AG09319 (cell line): ENCODE results near the gene DUSP6.
A peak's percentile ranks its signal among the peaks of the same experiment; 100 is the strongest.

ENCODE experiments used
- DNase-seq: peaks from one replicate; pipeline ENCODE4 v3.0.0-alpha.2; 2010; ENCODE audit warnings: low read depth; ENCODE audit errors: extremely low read depth
- TF ChIP-seq, protein P1 (sequence below): IDR thresholded peaks from 2 replicates; pipeline ENCODE4 v1.5.1; 2011; ENCODE audit warnings: low read depth, mild to moderate bottlenecking, inconsistent platforms, low read length, moderate library complexity

The DUSP6 gene

DNA sequence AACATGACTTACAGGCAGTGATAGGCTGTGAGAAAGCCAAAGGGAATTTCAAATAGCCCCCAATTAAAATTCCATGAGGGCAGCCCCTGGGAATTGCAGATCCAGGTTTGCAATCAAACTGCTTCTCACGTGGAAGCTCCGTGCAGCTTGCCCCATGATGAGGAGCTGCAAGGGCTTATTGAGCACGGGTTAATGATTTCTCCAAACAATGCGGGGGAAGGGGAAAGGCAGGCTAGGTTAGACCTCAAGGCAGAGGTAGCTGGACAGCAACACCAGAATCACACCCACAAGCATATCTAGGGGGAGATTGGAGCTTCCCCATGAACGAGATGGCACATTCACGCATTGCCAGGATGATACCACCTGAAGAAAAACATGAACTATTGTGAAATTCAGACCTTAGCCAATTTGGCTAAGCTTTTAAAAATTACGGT, 5.0 kb upstream of the DUSP6 start:
- TF ChIP-seq, protein P1, sequence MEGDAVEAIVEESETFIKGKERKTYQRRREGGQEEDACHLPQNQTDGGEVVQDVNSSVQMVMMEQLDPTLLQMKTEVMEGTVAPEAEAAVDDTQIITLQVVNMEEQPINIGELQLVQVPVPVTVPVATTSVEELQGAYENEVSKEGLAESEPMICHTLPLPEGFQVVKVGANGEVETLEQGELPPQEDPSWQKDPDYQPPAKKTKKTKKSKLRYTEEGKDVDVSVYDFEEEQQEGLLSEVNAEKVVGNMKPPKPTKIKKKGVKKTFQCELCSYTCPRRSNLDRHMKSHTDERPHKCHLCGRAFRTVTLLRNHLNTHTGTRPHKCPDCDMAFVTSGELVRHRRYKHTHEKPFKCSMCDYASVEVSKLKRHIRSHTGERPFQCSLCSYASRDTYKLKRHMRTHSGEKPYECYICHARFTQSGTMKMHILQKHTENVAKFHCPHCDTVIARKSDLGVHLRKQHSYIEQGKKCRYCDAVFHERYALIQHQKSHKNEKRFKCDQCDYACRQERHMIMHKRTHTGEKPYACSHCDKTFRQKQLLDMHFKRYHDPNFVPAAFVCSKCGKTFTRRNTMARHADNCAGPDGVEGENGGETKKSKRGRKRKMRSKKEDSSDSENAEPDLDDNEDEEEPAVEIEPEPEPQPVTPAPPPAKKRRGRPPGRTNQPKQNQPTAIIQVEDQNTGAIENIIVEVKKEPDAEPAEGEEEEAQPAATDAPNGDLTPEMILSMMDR = no peak
- DNase-seq = no peak

DNA sequence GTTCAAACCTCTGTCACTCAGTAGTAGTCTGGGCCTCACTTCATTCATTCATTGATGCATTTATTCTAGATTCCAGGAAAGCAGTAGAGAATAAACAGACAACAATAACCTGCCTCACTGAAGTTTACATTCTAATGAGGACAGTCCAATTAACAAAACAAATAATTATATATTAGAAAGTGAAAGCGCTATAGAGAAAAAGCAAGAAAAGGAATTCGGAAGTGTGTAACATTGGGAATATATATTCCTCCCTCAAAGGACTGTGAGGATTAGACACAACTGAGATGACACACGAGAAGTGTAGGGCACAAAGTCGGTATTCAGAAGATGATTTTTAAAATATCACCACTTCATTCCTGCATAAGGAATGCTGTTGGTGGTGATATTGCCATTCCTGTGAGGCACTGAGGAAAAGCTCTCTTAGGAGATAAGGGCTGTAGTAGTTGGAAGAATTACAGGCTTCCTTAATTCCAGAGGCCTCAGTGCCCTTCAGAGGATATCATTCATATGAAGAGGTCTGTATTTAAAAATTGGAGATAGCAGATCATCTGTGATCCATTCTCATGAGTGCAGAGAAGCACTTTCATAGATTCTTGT, 3.9 kb upstream of the DUSP6 start:
- DNase-seq = no peak
- TF ChIP-seq, protein P1 = no peak

DNA sequence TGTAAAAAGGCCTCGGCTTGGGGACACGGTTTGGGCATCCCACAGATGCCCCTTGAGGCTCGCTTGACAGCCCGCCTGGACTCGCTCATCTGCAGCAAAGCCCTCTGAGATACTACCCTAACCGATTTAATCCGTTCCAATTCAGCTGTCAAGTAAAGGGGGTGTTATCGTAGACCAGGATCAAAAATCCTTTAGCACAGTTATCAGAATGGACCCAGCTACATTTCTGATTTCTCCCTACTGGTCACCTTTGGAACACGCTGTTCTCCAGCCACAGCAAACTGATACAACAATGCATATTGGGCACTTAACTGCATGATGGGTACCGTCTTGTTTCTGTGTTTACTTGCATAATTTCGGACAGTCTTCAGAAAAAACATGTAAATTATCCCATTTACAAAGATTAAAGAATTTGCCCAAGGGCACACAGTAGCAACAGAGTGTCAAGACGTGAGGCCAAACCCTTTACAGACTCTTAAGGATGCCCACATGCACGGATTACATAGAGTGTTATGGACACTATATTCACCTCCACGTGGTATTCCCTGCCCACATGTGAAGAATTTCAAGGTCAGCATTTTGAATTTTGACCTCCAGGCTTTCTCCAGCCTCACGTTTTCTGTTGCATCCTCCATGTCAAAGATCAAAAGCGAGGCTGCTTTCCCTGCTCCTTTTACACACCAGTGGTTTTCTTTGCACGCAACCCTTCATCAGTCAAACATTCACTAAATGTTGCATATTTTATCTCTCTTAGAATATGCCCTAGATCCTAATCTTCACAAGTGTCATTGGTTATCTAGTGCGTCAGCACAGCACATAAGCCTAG, 3.2 kb upstream of the DUSP6 start:
- TF ChIP-seq, protein P1 = peak; percentile 4; the same call in 1 of the 2 replicates
- DNase-seq = no peak

DNA sequence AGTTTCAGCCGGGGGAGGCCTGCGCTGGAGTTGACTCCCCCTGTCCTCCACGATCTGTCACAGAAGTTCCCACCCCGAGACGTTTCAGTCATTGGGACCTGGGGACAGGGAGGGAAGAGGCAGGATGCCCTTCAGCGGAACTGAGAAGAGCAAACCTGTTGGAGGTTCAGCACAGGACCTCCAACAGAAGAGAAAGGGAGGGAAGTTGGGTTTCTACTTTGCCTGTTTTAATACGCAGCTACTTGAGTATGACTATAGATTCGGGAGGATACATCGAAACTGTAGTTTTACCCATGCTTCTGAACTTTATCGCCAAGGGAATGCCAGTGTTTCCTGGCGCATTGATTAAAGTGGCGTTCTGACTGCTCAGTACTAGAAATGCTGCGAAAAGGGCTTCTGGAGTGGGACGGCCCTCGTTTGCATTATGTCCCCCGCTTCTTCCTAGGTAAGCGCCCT, 2.3 kb upstream of the DUSP6 start:
- TF ChIP-seq, protein P1 = no peak
- no peak for DNase-seq

DNA sequence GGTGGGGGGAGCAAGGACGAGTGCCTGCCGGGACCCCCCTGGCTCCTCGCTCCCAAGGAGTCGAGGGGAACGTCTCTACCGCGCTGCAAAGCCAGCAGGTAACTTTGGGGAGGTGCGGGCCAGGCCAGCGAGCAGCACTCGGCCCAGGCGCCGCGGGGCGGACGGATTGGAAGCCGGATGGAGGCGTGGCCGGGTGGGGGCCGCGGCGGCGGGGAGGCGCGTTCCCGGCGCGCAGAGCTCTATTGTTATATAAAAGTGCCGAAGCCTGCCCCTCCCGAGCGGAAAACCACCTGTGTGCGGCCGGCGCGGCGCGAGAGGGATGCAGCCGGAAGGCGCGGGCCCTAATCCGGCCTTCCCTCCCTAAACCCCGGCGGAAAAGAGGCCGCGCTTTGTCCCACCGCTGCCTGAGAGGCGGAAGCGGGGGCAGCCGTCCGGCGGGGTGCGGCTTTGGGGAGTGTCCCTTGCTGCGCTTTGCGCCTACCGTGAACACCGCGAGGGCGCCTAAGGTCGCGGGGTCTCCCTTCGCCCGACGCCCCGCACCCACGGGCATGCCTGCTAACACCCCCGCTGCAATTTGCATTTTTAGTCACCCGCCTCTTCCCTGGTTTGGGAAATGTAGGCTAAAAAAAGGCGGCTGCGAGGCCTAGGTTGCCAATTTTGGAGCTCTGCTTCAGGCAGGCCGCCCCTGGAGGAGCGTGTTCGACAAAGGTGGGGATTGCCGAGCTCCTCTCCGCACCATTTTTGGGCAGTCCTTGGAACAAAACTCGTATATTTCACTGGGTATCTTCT, 1.7 kb upstream of the DUSP6 start:
- TF ChIP-seq, protein P1 = no peak
- no peak for DNase-seq

DNA sequence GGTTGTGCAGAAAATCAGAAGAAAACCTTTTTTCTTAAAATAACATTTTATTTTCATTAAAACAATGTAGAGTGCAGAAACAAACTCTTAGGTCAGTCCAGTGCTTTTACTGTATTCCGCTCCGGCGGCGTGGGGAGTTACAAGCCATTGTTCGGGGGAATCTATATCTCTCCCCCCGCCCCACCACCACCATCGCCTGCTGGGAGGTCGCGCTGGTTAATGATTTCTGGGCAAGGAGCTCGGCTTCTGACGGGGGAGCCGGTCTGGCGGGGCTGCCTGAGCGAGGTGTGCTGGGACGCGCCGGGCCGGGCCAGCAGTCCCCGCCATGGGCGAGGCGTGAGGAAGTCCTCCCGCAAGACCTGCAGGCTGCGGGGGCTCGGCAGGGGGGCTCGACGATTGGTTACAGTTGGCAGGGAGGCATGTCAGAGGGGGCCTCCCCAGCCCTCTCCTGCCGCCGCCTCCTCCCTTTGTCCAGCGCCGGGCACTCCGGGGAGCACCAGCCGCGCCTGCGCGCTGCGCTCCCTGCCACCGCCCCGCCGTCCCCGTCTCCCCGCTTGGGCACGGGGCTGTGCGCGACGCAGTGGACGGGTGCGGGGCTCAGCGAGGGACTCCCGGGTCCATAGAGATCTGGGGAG, 1.0 kb upstream of the DUSP6 start:
- DNase-seq = no peak
- TF ChIP-seq, protein P1 = no peak
